Panc1 (cell line): ENCODE data around the gene CACNG1. TPM values are rescaled to one million over a fixed set of nuclear protein-coding genes. Genes with fewer than 3 reads are reported as not detected.
"Not testable (repeated sequence)": the region's sequence is repeated elsewhere in the genome, so short reads cannot be mapped to it uniquely, and the experiment has no call there.

Experiments used
- ATAC-seq: fragments of 200-7000 bp; cut with Tn5 transposase; 2 replicates; pipeline ENCODE4 v1.9.1; 2020; ENCODE audit warnings: mild to moderate bottlenecking, moderate library complexity
- BruUV-seq: library from RNA; stranded (reverse); fragments of 400-500 nt; replicated peaks from 2 replicates; lab custom pipeline; 2021; lab: Mats Ljungman, UMichigan
- CTCF ChIA-PET: fragments of 300-600 bp; sonication (Branson Sonifier 250); formaldehyde crosslinking; loops from one replicate; lab custom pipeline; 2022; ENCODE audit warnings: antibody characterized with exemption; lab: Charles Lee
- POLR2A ChIA-PET: fragments of 300-600 bp; sonication (Branson Sonifier 250); formaldehyde crosslinking; loops from one replicate; lab custom pipeline; 2022; ENCODE audit warnings: antibody characterized with exemption; lab: Charles Lee
- DNase-seq: peaks from one replicate; pipeline ENCODE4 v3.0.0-alpha.2; 2010; ENCODE audit warnings: low read depth, low spot score
- H3K27ac ChIP-seq: 2 replicates; pipeline ENCODE4 v1.5.1; 2011; ENCODE audit warnings: mild to moderate bottlenecking, low read length, inconsistent platforms
- H3K27me3 ChIP-seq: fragments of 200-500 bp; sonication (Bioruptor generic); 2 replicates; pipeline ENCODE4 v1.6.0; 2014; ENCODE audit warnings: low read length, inconsistent platforms; ENCODE audit not compliant: control insufficient read depth, insufficient read depth
- H3K36me3 ChIP-seq: fragments of 200-500 bp; sonication (Bioruptor generic); 2 replicates; pipeline ENCODE4 v1.5.1; 2014; ENCODE audit warnings: inconsistent platforms, mild to moderate bottlenecking, low read length, moderate library complexity; ENCODE audit not compliant: control insufficient read depth, insufficient read depth
- H3K4me1 ChIP-seq: 2 replicates; pipeline ENCODE4 v1.5.1; 2011; ENCODE audit warnings: inconsistent platforms, mild to moderate bottlenecking, low read length, moderate library complexity; ENCODE audit not compliant: control insufficient read depth, insufficient read depth
- H3K4me3 ChIP-seq, 2 experiments: 2 replicates each; pipeline ENCODE4 v1.5.1; 2011 to 2012; ENCODE audit warnings: low read depth in 2 of 2, low read length in 2 of 2, mild to moderate bottlenecking in 2 of 2, inconsistent platforms in 1 of 2, moderate library complexity in 1 of 2
- H3K9me3 ChIP-seq: fragments of 200-500 bp; sonication (Bioruptor generic); 2 replicates; pipeline ENCODE4 v1.5.1; 2014; ENCODE audit warnings: low read depth, mild to moderate bottlenecking, inconsistent platforms, low read length, moderate library complexity; ENCODE audit not compliant: control insufficient read depth, insufficient read depth
- POLR2AphosphoS5 ChIP-seq: IDR thresholded peaks from 2 replicates; pipeline ENCODE4 v1.6.1; 2012; ENCODE audit warnings: mild to moderate bottlenecking, low read depth, low read length, moderate library complexity
- REST ChIP-seq, 2 experiments: IDR thresholded peaks; 2 replicates each; pipeline ENCODE4 v1.6.1; 2011 to 2012; ENCODE audit warnings: low read depth in 2 of 2, control low read depth in 1 of 2, low read length in 1 of 2, mild to moderate bottlenecking in 1 of 2, moderate library complexity in 1 of 2; ENCODE audit not compliant: insufficient read depth in 1 of 2
- SIN3A ChIP-seq: IDR thresholded peaks from 2 replicates; pipeline ENCODE4 v1.6.1; 2012; ENCODE audit warnings: low read depth, mild to moderate bottlenecking, low read length, moderate library complexity, borderline replicate concordance; ENCODE audit not compliant: insufficient read depth
- TCF7L2 ChIP-seq: IDR thresholded peaks from 2 replicates; pipeline ENCODE4 v1.6.1; 2011; ENCODE audit warnings: mild to moderate bottlenecking, low read depth, low read length, inconsistent platforms
- in situ Hi-C: cut with HindIII; loops from 2 replicates; pipeline ENCODE4 v1.10.0; 2016; ENCODE audit warnings: low sequenced_read_pairs, low pct_unique_long_range_greater_than_20kb
- intact Hi-C: fragments of 100-400 bp; cut with micrococcal nuclease; formaldehyde crosslinking; loops from one replicate; pipeline ENCODE4 v1.10.0; 2022; ENCODE audit not compliant: unreplicated experiment
- total RNA-seq: library from RNA; stranded (reverse); gene quantifications from one replicate; pipeline ENCODE4 v1.2.1, GENCODE V29; 2021; ENCODE audit not compliant: unreplicated experiment
- TF ChIP-seq, protein P1 (sequence below): fragments of 450-650 bp; IDR thresholded peaks from 2 replicates; pipeline ENCODE4 v1.5.1; 2017; ENCODE audit warnings: mild to moderate bottlenecking

Gene CACNG1
- total RNA-seq, 1 experiment from 2014 or later, result 0.13 TPM

DNA sequence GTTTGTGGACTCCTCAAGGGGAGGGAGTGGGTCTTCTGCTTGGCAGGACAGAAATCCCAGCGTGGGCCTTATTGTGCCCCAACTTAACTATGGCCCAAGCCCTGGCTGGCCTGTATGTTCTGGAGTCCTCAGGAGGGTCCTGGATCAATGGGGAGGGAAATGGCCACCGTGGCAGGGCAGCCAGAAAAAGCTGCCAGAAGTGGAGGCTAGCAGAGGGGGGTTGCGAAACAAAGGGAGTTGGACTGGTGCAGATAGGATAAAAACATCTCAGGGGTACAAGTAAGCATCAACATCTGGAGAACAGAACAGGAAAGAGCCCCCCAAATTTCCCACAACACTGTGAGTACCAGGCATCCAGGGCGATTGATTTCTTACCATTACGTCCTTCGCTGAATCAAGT, 3.7 kb upstream of the CACNG1 start:
- ChIA-PET POLR2A (no interaction called here), CTCF (no interaction called here)
- no peaks in the 10 kb centered on the region for H3K36me3 ChIP-seq
- no peak overlapping the region for H3K4me3 ChIP-seq
- H3K27ac ChIP-seq, result no peak overlapping the region
- in situ Hi-C loops, result no loop called here
- H3K27me3 ChIP-seq, result no peaks in the 10 kb centered on the region
- no peak for ATAC-seq
- BruUV-seq, result no TSS peak
- intact Hi-C loops, result no loop called here
- H3K4me1 ChIP-seq, result no peaks in the 10 kb centered on the region
- DNase-seq, result no peak
- TF ChIP-seq REST (IDR thresholded peaks at IDR 0.05; ENCODE audit: insufficient read depth in 1 of 2, low read depth in 2 of 2, low read length in 1 of 2) (no peak), SIN3A (no peak), POLR2AphosphoS5 (no peak), TCF7L2 (no peak)
- TF ChIP-seq, protein P1, sequence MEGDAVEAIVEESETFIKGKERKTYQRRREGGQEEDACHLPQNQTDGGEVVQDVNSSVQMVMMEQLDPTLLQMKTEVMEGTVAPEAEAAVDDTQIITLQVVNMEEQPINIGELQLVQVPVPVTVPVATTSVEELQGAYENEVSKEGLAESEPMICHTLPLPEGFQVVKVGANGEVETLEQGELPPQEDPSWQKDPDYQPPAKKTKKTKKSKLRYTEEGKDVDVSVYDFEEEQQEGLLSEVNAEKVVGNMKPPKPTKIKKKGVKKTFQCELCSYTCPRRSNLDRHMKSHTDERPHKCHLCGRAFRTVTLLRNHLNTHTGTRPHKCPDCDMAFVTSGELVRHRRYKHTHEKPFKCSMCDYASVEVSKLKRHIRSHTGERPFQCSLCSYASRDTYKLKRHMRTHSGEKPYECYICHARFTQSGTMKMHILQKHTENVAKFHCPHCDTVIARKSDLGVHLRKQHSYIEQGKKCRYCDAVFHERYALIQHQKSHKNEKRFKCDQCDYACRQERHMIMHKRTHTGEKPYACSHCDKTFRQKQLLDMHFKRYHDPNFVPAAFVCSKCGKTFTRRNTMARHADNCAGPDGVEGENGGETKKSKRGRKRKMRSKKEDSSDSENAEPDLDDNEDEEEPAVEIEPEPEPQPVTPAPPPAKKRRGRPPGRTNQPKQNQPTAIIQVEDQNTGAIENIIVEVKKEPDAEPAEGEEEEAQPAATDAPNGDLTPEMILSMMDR, result no peak
- no peaks in the 10 kb centered on the region for H3K9me3 ChIP-seq

GRCh38 chr17:67041119-67041518, 3.2 kb upstream of the CACNG1 start:
- intact Hi-C loops, H3K4me1 ChIP-seq, H3K27me3 ChIP-seq, H3K9me3 ChIP-seq, DNase-seq, H3K36me3 ChIP-seq, in situ Hi-C loops, BruUV-seq, ATAC-seq, H3K27ac ChIP-seq, H3K4me3 ChIP-seq, CTCF ChIA-PET, POLR2A ChIA-PET: not testable (repeated sequence)

GRCh38 chr17:67041531-67041930, 2.8 kb upstream of the CACNG1 start:
- intact Hi-C loops, result no loop called here
- CTCF ChIA-PET, result no interaction called here
- POLR2A ChIA-PET, result no interaction called here
- Histone ChIP-seq H3K36me3 (no peaks in the 10 kb centered on the region), H3K4me1 (no peaks in the 10 kb centered on the region), H3K4me3 (no peak overlapping the region), H3K9me3 (no peaks in the 10 kb centered on the region), H3K27me3 (no peaks in the 10 kb centered on the region), H3K27ac (no peak overlapping the region)
- DNase-seq (no peak), ATAC-seq (no peak)
- in situ Hi-C loops, result no loop called here
- TF ChIP-seq REST (IDR thresholded peaks at IDR 0.05; ENCODE audit: insufficient read depth in 1 of 2, low read depth in 2 of 2, low read length in 1 of 2) (no peak), POLR2AphosphoS5 (no peak), SIN3A (no peak), TCF7L2 (no peak)
- TF ChIP-seq, protein P1, result no peak
- BruUV-seq, result no TSS peak
